ENCODE results near the gene STPG1.

DNA sequence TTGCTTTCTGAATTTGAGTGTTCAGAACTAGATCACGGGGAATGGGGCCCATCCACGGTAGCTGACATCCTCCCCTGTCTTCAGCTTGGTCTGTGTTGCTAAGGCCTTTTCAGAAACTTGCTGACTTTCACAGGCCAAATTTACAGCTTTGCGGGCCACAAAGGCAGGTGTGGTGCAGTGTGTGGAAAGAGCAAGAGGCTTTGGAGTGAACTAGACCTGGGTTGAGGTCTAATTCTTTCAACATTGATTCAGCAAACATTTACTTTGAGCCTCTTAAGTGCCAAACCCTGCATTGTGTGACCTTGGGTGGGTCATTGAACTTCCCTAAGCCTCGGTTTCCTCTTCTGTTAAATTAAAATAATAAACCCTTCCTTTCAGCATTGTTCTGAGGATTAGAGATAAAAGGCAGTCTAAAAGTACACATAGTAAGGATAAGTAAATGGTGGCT is 24.3 kb downstream of the STPG1 start:
- TF ChIP-seq CTCF (IDR thresholded peaks at IDR 0.05), result no peak
- no peak for TF ChIP-seq POLR2AphosphoS5 (IDR thresholded peaks at IDR 0.05)

Data from stomach (tissue), 4 donors.